Measurements from ENCODE around the gene UBE2V1. TPM values are rescaled to one million over a fixed set of nuclear protein-coding genes. Genes with fewer than 3 reads are reported as not detected.
A peak's percentile ranks its signal among the peaks of the same experiment; 100 is the strongest.

The UBE2V1 gene
- total RNA-seq, 1 donor from 2014 or later: 223 TPM

- Mint-ChIP-seq H3K4me1 (ENCODE audit: unreplicated experiment) (peaks cover 51% of the 10 kb centered on the region), H3K36me3 (ENCODE audit: low read depth, unreplicated experiment) (peaks cover 8% of the 10 kb centered on the region), H3K4me3 (ENCODE audit: unreplicated experiment) (no peak overlapping the region), H3K9me3 (ENCODE audit: unreplicated experiment) (no peaks in the 10 kb centered on the region), H3K27me3 (ENCODE audit: unreplicated experiment) (peaks cover 14% of the 10 kb centered on the region), H3K27ac (ENCODE audit: unreplicated experiment) (peak overlapping the region; percentile 61)
- TF ChIP-seq, protein P1, sequence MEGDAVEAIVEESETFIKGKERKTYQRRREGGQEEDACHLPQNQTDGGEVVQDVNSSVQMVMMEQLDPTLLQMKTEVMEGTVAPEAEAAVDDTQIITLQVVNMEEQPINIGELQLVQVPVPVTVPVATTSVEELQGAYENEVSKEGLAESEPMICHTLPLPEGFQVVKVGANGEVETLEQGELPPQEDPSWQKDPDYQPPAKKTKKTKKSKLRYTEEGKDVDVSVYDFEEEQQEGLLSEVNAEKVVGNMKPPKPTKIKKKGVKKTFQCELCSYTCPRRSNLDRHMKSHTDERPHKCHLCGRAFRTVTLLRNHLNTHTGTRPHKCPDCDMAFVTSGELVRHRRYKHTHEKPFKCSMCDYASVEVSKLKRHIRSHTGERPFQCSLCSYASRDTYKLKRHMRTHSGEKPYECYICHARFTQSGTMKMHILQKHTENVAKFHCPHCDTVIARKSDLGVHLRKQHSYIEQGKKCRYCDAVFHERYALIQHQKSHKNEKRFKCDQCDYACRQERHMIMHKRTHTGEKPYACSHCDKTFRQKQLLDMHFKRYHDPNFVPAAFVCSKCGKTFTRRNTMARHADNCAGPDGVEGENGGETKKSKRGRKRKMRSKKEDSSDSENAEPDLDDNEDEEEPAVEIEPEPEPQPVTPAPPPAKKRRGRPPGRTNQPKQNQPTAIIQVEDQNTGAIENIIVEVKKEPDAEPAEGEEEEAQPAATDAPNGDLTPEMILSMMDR (IDR thresholded peaks at IDR 0.05; ENCODE audit: unreplicated experiment): no peak
- DNase-seq (ENCODE audit: low spot score): no peak
These were observed 70.3 kb downstream of the UBE2V1 start for GRCh38 chr20:50042370-50043313.

- H3K27me3 Mint-ChIP-seq (ENCODE audit: unreplicated experiment): peaks cover 12% of the 10 kb centered on the region
- H3K4me1 Mint-ChIP-seq (ENCODE audit: unreplicated experiment): peaks cover 40% of the 10 kb centered on the region
- H3K4me3 Mint-ChIP-seq (ENCODE audit: unreplicated experiment): no peak overlapping the region
- no peak for DNase-seq (ENCODE audit: low spot score)
- H3K36me3 Mint-ChIP-seq (ENCODE audit: low read depth, unreplicated experiment): peaks cover 8% of the 10 kb centered on the region
- peak overlapping the region; percentile 21 for H3K27ac Mint-ChIP-seq (ENCODE audit: unreplicated experiment)
- no peaks in the 10 kb centered on the region for H3K9me3 Mint-ChIP-seq (ENCODE audit: unreplicated experiment)
- TF ChIP-seq, protein P1 (IDR thresholded peaks at IDR 0.05; ENCODE audit: unreplicated experiment): no peak
These were observed 71.6 kb downstream of the UBE2V1 start for GRCh38 chr20:50041246-50041873.

DNA sequence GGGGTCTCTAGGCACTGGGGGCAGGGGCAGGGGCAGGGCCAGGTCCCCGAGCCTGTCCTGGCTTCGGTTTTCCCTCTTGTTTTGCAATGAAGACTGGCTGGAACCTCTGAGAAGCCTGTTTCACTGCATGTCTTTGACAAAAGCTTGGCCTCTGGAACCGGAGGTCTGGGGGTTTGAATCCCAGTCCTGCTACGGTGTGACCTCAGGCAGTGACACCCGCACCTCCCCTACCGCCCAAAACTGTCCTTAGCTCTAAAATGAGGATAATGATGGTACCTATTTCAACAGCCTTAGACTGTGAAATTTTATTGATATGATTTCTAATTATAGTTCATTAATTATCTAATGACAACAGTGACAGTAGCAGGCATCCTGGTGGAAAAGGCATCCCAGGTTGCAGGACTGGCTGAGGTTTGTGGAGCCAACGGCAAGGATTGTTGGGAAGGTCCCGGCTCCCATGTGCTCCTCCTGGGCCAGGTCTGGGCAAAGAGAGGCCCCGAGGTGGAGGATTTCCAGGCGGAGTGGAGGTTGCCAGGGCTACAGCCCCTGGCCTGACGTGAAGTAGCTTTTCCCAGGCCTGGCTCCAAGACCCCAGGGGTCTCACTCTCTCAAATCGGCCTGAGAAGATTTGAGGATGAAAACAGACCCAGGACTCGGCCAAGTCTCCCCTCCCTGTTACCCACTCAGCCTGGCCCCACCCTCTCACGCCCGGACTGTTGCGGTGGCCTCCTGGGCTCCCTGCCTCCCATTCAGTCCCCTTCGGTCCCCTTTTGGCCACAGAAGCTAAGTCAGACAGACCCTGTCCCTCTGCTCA is 72.3 kb downstream of the UBE2V1 start:
- Mint-ChIP-seq H3K4me3 (ENCODE audit: unreplicated experiment) (no peak overlapping the region), H3K27ac (ENCODE audit: unreplicated experiment) (peak overlapping the region; percentile 21), H3K27me3 (ENCODE audit: unreplicated experiment) (peaks cover 10% of the 10 kb centered on the region), H3K9me3 (ENCODE audit: unreplicated experiment) (no peaks in the 10 kb centered on the region), H3K36me3 (ENCODE audit: low read depth, unreplicated experiment) (peaks cover 8% of the 10 kb centered on the region), H3K4me1 (ENCODE audit: unreplicated experiment) (peaks cover 33% of the 10 kb centered on the region)
- TF ChIP-seq, protein P1 (IDR thresholded peaks at IDR 0.05; ENCODE audit: unreplicated experiment): no peak
- no peak for DNase-seq (ENCODE audit: low spot score)

DNA sequence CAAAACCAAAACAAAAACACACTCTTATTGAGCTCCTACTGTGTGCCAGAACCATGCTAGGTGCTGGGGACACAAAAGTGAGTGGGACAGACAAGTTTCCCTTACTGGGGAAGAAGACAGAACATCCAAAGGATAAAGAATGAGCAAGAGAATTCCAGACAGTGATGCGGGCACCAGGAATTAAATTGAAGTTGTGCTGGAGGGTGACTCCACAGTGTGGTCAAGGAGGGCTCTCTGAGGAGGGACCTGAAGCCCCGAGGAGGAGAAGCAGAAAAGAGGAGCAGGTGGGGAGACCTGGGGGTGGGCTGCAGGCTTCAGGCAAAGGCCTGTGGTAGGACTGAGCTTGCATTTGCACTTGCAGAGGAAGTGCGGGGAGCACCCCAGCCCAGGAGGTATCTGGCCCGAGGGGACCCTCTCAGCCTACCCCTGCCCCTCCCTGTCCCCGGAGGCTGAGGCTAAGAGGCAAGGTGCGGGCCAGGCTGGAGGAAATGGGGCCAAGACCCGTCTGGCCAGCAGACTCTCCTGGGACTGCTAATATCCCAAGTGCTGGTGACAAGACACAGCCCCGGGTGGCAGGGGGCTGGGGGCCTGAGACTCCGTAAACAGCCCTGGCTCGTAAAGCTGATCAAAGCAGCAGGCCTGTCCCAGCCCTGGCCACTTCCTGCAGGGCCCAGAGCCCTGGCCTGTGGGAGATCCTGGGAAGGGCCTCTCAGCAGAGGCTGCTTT is 73.1 kb downstream of the UBE2V1 start:
- Mint-ChIP-seq H3K9me3 (ENCODE audit: unreplicated experiment) (no peaks in the 10 kb centered on the region), H3K27me3 (ENCODE audit: unreplicated experiment) (peaks cover 8% of the 10 kb centered on the region), H3K27ac (ENCODE audit: unreplicated experiment) (peak overlapping the region; percentile 57), H3K36me3 (ENCODE audit: low read depth, unreplicated experiment) (peaks cover 8% of the 10 kb centered on the region), H3K4me1 (ENCODE audit: unreplicated experiment) (peaks cover 29% of the 10 kb centered on the region), H3K4me3 (ENCODE audit: unreplicated experiment) (peak overlapping the region; percentile 61)
- no peak for DNase-seq (ENCODE audit: low spot score)
- TF ChIP-seq, protein P1 (IDR thresholded peaks at IDR 0.05; ENCODE audit: unreplicated experiment): no peak

All from endothelial cell (in vitro differentiated cells).